ENCODE measurements around the gene PTPRT. TPM values are rescaled to one million over a fixed set of nuclear protein-coding genes. Genes with fewer than 3 reads are reported as not detected.

PTPRT gene
- total and polyA plus RNA-seq, 2 of the 13 experiments (the other 11 are each of a cell fraction or from before 2014, with no cell fraction given): under 0.01 to 0.09 TPM

- in situ Hi-C loops (cut with HindIII; ENCODE audit: extremely low pct_ligation_motif_present, low pct_unique_long_range_greater_than_20kb): no loop called here
- Histone ChIP-seq H3K4me1 (ENCODE audit: insufficient read depth, low read length) (no peaks in the 10 kb centered on the region), H3K4me2 (ENCODE audit: low read depth, low read length) (no peak overlapping the region), H3K9ac (ENCODE audit: insufficient read depth, low read depth, low read length) (no peak overlapping the region), H3K36me3 (replicated peaks in 1 of 2; ENCODE audit: control insufficient read depth in 1 of 2, insufficient read depth in 2 of 2, low read length in 2 of 2) (no peaks in the 10 kb centered on the region), H3K4me3 (replicated peaks in 1 of 3; ENCODE audit: insufficient read depth in 1 of 3, low read depth in 2 of 3, low read length in 3 of 3) (no peak overlapping the region), H3K79me2 (ENCODE audit: insufficient read depth, low read length) (no peaks in the 10 kb centered on the region), H3K27ac (ENCODE audit: extremely low read length, insufficient read depth, low read length) (no peak overlapping the region), H2AFZ (ENCODE audit: low read length) (no peak overlapping the region), H3K27me3 (ENCODE audit: control insufficient read depth in 1 of 2, insufficient read depth in 2 of 2, low read length in 2 of 2) (no peaks in the 10 kb centered on the region; a peak in 1 of 5 replicates), H3K9me3 (ENCODE audit: low read length) (peaks cover 35% of the 10 kb centered on the region), H4K20me1 (ENCODE audit: insufficient read depth, low read length) (no peaks in the 10 kb centered on the region)
- CTCF ChIA-PET (ENCODE audit: low intra/inter-chr PET ratio, low total read pairs): no interaction called here
- FAIRE-seq: no peak
- POLR2A ChIA-PET: no interaction called here
- TF ChIP-seq CBFB (CRISPR knock-in tag; IDR thresholded peaks at IDR 0.05) (no peak), ZNF350 (CRISPR knock-in tag; IDR thresholded peaks at IDR 0.05; ENCODE audit: borderline replicate concordance, low read depth) (no peak), ZNF7 (CRISPR knock-in tag; IDR thresholded peaks at IDR 0.05) (no peak), PHF21A (CRISPR knock-in tag; IDR thresholded peaks at IDR 0.05) (no peak), JUNB (CRISPR knock-in tag; IDR thresholded peaks at IDR 0.05; ENCODE audit: borderline replicate concordance) (no peak), RCOR2 (CRISPR knock-in tag; IDR thresholded peaks at IDR 0.05) (no peak), SP4 (CRISPR knock-in tag; IDR thresholded peaks at IDR 0.05) (no peak), ZNF281 (CRISPR knock-in tag; IDR thresholded peaks at IDR 0.05; ENCODE audit: borderline replicate concordance) (no peak)
- TF ChIP-seq, protein P1, sequence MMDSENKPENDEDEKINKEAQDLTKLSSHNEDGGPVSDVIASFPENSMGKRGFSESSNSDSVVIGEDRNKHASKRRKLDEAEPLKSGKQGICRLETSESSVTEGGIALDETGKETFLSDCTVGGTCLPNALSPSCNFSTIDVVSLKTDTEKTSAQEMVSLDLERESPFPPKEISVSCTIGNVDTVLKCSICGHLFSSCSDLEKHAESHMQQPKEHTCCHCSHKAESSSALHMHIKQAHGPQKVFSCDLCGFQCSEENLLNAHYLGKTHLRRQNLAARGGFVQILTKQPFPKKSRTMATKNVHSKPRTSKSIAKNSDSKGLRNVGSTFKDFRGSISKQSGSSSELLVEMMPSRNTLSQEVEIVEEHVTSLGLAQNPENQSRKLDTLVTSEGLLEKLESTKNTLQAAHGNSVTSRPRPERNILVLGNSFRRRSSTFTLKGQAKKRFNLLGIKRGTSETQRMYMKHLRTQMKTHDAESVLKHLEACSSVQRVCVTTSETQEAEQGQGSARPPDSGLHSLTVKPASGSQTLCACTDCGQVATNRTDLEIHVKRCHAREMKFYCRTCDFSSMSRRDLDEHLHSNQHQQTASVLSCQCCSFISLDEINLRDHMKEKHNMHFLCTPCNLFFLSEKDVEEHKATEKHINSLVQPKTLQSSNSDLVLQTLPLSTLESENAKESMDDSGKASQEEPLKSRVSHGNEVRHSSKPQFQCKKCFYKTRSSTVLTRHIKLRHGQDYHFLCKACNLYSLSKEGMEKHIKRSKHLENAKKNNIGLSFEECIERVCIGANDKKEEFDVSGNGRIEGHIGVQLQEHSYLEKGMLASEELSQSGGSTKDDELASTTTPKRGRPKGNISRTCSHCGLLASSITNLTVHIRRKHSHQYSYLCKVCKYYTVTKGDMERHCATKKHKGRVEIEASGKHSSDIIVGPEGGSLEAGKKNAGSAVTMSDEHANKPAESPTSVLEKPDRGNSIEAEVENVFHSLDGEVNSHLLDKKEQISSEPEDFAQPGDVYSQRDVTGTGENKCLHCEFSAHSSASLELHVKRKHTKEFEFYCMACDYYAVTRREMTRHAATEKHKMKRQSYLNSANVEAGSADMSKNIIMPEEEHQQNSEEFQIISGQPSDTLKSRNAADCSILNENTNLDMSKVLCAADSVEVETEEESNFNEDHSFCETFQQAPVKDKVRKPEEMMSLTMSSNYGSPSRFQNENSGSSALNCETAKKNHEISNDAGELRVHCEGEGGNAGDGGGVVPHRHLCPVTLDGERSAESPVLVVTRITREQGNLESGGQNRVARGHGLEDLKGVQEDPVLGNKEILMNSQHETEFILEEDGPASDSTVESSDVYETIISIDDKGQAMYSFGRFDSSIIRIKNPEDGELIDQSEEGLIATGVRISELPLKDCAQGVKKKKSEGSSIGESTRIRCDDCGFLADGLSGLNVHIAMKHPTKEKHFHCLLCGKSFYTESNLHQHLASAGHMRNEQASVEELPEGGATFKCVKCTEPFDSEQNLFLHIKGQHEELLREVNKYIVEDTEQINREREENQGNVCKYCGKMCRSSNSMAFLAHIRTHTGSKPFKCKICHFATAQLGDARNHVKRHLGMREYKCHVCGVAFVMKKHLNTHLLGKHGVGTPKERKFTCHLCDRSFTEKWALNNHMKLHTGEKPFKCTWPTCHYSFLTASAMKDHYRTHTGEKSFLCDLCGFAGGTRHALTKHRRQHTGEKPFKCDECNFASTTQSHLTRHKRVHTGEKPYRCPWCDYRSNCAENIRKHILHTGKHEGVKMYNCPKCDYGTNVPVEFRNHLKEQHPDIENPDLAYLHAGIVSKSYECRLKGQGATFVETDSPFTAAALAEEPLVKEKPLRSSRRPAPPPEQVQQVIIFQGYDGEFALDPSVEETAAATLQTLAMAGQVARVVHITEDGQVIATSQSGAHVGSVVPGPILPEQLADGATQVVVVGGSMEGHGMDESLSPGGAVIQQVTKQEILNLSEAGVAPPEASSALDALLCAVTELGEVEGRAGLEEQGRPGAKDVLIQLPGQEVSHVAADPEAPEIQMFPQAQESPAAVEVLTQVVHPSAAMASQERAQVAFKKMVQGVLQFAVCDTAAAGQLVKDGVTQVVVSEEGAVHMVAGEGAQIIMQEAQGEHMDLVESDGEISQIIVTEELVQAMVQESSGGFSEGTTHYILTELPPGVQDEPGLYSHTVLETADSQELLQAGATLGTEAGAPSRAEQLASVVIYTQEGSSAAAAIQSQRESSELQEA (CRISPR knock-in tag; IDR thresholded peaks at IDR 0.05; ENCODE audit: not compliant biosample characterization): no peak
- intact Hi-C loops (cut with micrococcal nuclease; ENCODE audit: unreplicated experiment): no loop called here
- DNase-seq (ENCODE audit: low spot score): no peak
- WGBS (ENCODE audit: low lambda C conversion rate): 0% methylated on average over 2 of the region's 2 CpGs
- ATAC-seq: no peak
- BruUV-seq (replicated peaks): no TSS peak
Measured at GRCh38 chr20:42721923-42722322, 467.8 kb downstream of the PTPRT start.
